Activated CD8-positive, alpha-beta T cell treated with anti-CD3 and anti-CD28 coated beads, Interleukin-2, amount 10 ng/mL, durations not matched to agents 7 days and 5 days (primary cell): ENCODE results near the gene PIAS1. TPM values are rescaled to one million over a fixed set of nuclear protein-coding genes. Genes with fewer than 3 reads are reported as not detected.
"Not testable (repeated sequence)": the region's sequence is repeated elsewhere in the genome, so short reads cannot be mapped to it uniquely, and the experiment has no call there.

Experiments
- ATAC-seq: fragments of 150-1000 bp; cut with Tn5 transposase; one replicate; pipeline ENCODE4 v1.10.0; 2021; ENCODE audit warnings: moderate library complexity
- CTCF ChIA-PET: fragments of 350-600 bp; sonication (Branson Sonifier 250); formaldehyde crosslinking; loops from one replicate; lab custom pipeline; 2021; ENCODE audit warnings: antibody characterized with exemption; lab: Charles Lee
- POLR2A ChIA-PET: fragments of 350-600 bp; sonication (Branson Sonifier 250); formaldehyde crosslinking; loops from one replicate; lab custom pipeline; 2021; ENCODE audit warnings: antibody characterized with exemption; lab: Charles Lee
- DNase-seq: peaks from one replicate; pipeline ENCODE4 v3.0.0-alpha.2; 2020
- H3K27ac Mint-ChIP-seq: one replicate; pipeline ENCODE4 v1.8.0; 2021; ENCODE audit warnings: mild to moderate bottlenecking, mixed read lengths
- H3K27me3 Mint-ChIP-seq: one replicate; pipeline ENCODE4 v1.8.0; 2021; ENCODE audit warnings: low read depth, mixed read lengths
- H3K36me3 Mint-ChIP-seq: one replicate; pipeline ENCODE4 v1.8.0; 2021; ENCODE audit warnings: low read depth, mixed read lengths
- H3K4me1 Mint-ChIP-seq: one replicate; pipeline ENCODE4 v1.8.0; 2021; ENCODE audit warnings: low read depth, mixed read lengths
- H3K4me3 Mint-ChIP-seq: one replicate; pipeline ENCODE4 v1.8.0; 2021; ENCODE audit warnings: mild to moderate bottlenecking, mixed read lengths
- H3K9me3 Mint-ChIP-seq: one replicate; pipeline ENCODE4 v1.8.0; 2022; ENCODE audit warnings: mixed read lengths; ENCODE audit not compliant: insufficient read depth
- total RNA-seq, 2 experiments: library from RNA; stranded (reverse); gene quantifications; one replicate each; pipeline ENCODE4 v1.2.3, GENCODE V29; 2021

PIAS1 gene
- total RNA-seq, 2 experiments from 2014 or later: 40.6 to 44.2 TPM

- H3K4me3 Mint-ChIP-seq: no peak overlapping the region
- peaks cover 36% of the 10 kb centered on the region for H3K36me3 Mint-ChIP-seq
- H3K9me3 Mint-ChIP-seq: no peaks in the 10 kb centered on the region
- ATAC-seq (no peak), DNase-seq (no peak)
- no peak overlapping the region for H3K27ac Mint-ChIP-seq
- no peaks in the 10 kb centered on the region for H3K4me1 Mint-ChIP-seq
- ChIA-PET CTCF (interaction anchor here (0.8 kb wide), 1 partner anchor 11 kb away, joined by 3 read pairs; no protein-coding TSS in a partner anchor), POLR2A (no interaction called here)
- no peaks in the 10 kb centered on the region for H3K27me3 Mint-ChIP-seq
Measured at GRCh38 chr15:68158046-68158628, 104.0 kb downstream of the PIAS1 start.

GRCh38 chr15:68163191-68163590, 109.1 kb downstream of the PIAS1 start:
- CTCF ChIA-PET: interaction anchor here (0.9 to 1.7 kb wide), 4 partner anchors 8 to 51 kb away, joined by 3 to 4 read pairs (median 4); no protein-coding TSS in a partner anchor
- H3K36me3 Mint-ChIP-seq: peaks cover 31% of the 10 kb centered on the region

GRCh38 chr15:68166847-68167246, 112.7 kb downstream of the PIAS1 start:
- no peaks in the 10 kb centered on the region for H3K27me3 Mint-ChIP-seq
- H3K27ac Mint-ChIP-seq: no peak overlapping the region
- CTCF ChIA-PET: no interaction called here
- H3K9me3 Mint-ChIP-seq: no peaks in the 10 kb centered on the region
- no peaks in the 10 kb centered on the region for H3K4me1 Mint-ChIP-seq
- H3K36me3 Mint-ChIP-seq: peaks cover 21% of the 10 kb centered on the region
- H3K4me3 Mint-ChIP-seq: no peak overlapping the region
- DNase-seq (no peak), ATAC-seq (no peak)
- POLR2A ChIA-PET: no interaction called here

More at GRCh38 chr15:68163191-68163590, 109.1 kb downstream of the PIAS1 start:
- DNase-seq: no peak
- POLR2A ChIA-PET: no interaction called here
- ATAC-seq: no peak
- H3K27me3 Mint-ChIP-seq: no peaks in the 10 kb centered on the region
- no peaks in the 10 kb centered on the region for H3K9me3 Mint-ChIP-seq
- H3K4me1 Mint-ChIP-seq: no peaks in the 10 kb centered on the region
- no peak overlapping the region for H3K4me3 Mint-ChIP-seq
- no peak overlapping the region for H3K27ac Mint-ChIP-seq

GRCh38 chr15:68172037-68172436, 117.9 kb downstream of the PIAS1 start:
- H3K27ac Mint-ChIP-seq, H3K4me3 Mint-ChIP-seq, CTCF ChIA-PET, DNase-seq, H3K27me3 Mint-ChIP-seq, ATAC-seq, POLR2A ChIA-PET, H3K9me3 Mint-ChIP-seq, H3K4me1 Mint-ChIP-seq: not testable (repeated sequence)
- H3K36me3 Mint-ChIP-seq: peaks cover 29% of the 10 kb centered on the region

- ATAC-seq (no peak), DNase-seq (no peak)
- Mint-ChIP-seq H3K4me3 (no peak overlapping the region), H3K27ac (no peak overlapping the region), H3K9me3 (no peaks in the 10 kb centered on the region), H3K27me3 (no peaks in the 10 kb centered on the region), H3K36me3 (peaks cover 39% of the 10 kb centered on the region), H3K4me1 (no peaks in the 10 kb centered on the region)
- ChIA-PET CTCF (no interaction called here), POLR2A (interaction anchor here (0.5 kb wide), 1 partner anchor 1104 kb away, joined by 4 read pairs; no protein-coding TSS in a partner anchor)
Measured at GRCh38 chr15:68173119-68173518, 119.0 kb downstream of the PIAS1 start.

- ATAC-seq (no peak), DNase-seq (no peak)
- POLR2A ChIA-PET: interaction anchor here (0.8 kb wide), 1 partner anchor 121 kb away, joined by 5 read pairs; the partner anchor contains the start of gene PIAS1
- CTCF ChIA-PET: interaction anchor here (0.6 to 1.5 kb wide), 5 partner anchors 13 to 1323 kb away, joined by 3 to 4 read pairs (median 3); no protein-coding TSS in a partner anchor
- H3K27ac Mint-ChIP-seq: no peak overlapping the region
- H3K4me1 Mint-ChIP-seq: peaks cover 1% of the 10 kb centered on the region
- H3K4me3 Mint-ChIP-seq: no peak overlapping the region
- H3K27me3 Mint-ChIP-seq: no peaks in the 10 kb centered on the region
- peaks cover 45% of the 10 kb centered on the region for H3K36me3 Mint-ChIP-seq
- no peaks in the 10 kb centered on the region for H3K9me3 Mint-ChIP-seq
Measured at GRCh38 chr15:68175526-68175925, 121.4 kb downstream of the PIAS1 start.

GRCh38 chr15:68176601-68177000, 122.5 kb downstream of the PIAS1 start:
- no peak overlapping the region for H3K27ac Mint-ChIP-seq
- ATAC-seq (no peak), DNase-seq (no peak)
- no peaks in the 10 kb centered on the region for H3K9me3 Mint-ChIP-seq
- no peaks in the 10 kb centered on the region for H3K27me3 Mint-ChIP-seq
- CTCF ChIA-PET: no interaction called here
- peaks cover 48% of the 10 kb centered on the region for H3K36me3 Mint-ChIP-seq
- POLR2A ChIA-PET: no interaction called here
- H3K4me3 Mint-ChIP-seq: no peak overlapping the region
- peaks cover 1% of the 10 kb centered on the region for H3K4me1 Mint-ChIP-seq

- DNase-seq: no peak
- ChIA-PET POLR2A (interaction anchor here (0.6 kb wide), 1 partner anchor 322 kb away, joined by 3 read pairs; no protein-coding TSS in a partner anchor), CTCF (no interaction called here)
- H3K4me3 Mint-ChIP-seq: no peak overlapping the region
- peaks cover 50% of the 10 kb centered on the region for H3K36me3 Mint-ChIP-seq
- no peaks in the 10 kb centered on the region for H3K9me3 Mint-ChIP-seq
- H3K4me1 Mint-ChIP-seq: peaks cover 1% of the 10 kb centered on the region
- no peak overlapping the region for H3K27ac Mint-ChIP-seq
- no peaks in the 10 kb centered on the region for H3K27me3 Mint-ChIP-seq
- no peak for ATAC-seq
Measured at GRCh38 chr15:68177742-68178141, 123.6 kb downstream of the PIAS1 start.

- no peak for DNase-seq
- no peak overlapping the region for H3K27ac Mint-ChIP-seq
- H3K27me3 Mint-ChIP-seq: no peaks in the 10 kb centered on the region
- no peaks in the 10 kb centered on the region for H3K9me3 Mint-ChIP-seq
- peaks cover 56% of the 10 kb centered on the region for H3K36me3 Mint-ChIP-seq
- POLR2A ChIA-PET: interaction anchor here (0.6 kb wide), 1 partner anchor 1045 kb away, joined by 3 read pairs; no protein-coding TSS in a partner anchor
- CTCF ChIA-PET: interaction anchor here (1.6 kb wide), 1 partner anchor 20 kb away, joined by 4 read pairs; no protein-coding TSS in a partner anchor
- H3K4me3 Mint-ChIP-seq: no peak overlapping the region
- ATAC-seq: no peak
- peaks cover 1% of the 10 kb centered on the region for H3K4me1 Mint-ChIP-seq
Measured at GRCh38 chr15:68183616-68184315, 129.7 kb downstream of the PIAS1 start.

- ATAC-seq (no peak), DNase-seq (no peak)
- no peaks in the 10 kb centered on the region for H3K27me3 Mint-ChIP-seq
- H3K36me3 Mint-ChIP-seq: peaks cover 61% of the 10 kb centered on the region
- H3K4me1 Mint-ChIP-seq: no peaks in the 10 kb centered on the region
- H3K9me3 Mint-ChIP-seq: no peaks in the 10 kb centered on the region
- ChIA-PET CTCF (interaction anchor here (1.6 kb wide), 1 partner anchor 21 kb away, joined by 4 read pairs; no protein-coding TSS in a partner anchor), POLR2A (interaction anchor here (0.6 kb wide), 1 partner anchor 401 kb away, joined by 3 read pairs; no protein-coding TSS in a partner anchor)
- H3K4me3 Mint-ChIP-seq: no peak overlapping the region
- H3K27ac Mint-ChIP-seq: no peak overlapping the region
Measured at GRCh38 chr15:68184616-68185480, 130.7 kb downstream of the PIAS1 start.

- H3K9me3 Mint-ChIP-seq: no peaks in the 10 kb centered on the region
- H3K36me3 Mint-ChIP-seq: peaks cover 63% of the 10 kb centered on the region
- no peaks in the 10 kb centered on the region for H3K27me3 Mint-ChIP-seq
- no peaks in the 10 kb centered on the region for H3K4me1 Mint-ChIP-seq
- H3K4me3 Mint-ChIP-seq: no peak overlapping the region
- no peak overlapping the region for H3K27ac Mint-ChIP-seq
- ATAC-seq: no peak
- no peak for DNase-seq
- CTCF ChIA-PET: no interaction called here
- POLR2A ChIA-PET: no interaction called here
Measured at GRCh38 chr15:68186671-68187397, 132.7 kb downstream of the PIAS1 start.
